ENCODE measurements around the gene TMIE. TPM values are rescaled to one million over a fixed set of nuclear protein-coding genes. Genes with fewer than 3 reads are reported as not detected.

TMIE gene
- total and polyA plus RNA-seq, 2 of the 13 experiments (the other 11 are each of a cell fraction or from before 2014, with no cell fraction given) = not detected

DNA sequence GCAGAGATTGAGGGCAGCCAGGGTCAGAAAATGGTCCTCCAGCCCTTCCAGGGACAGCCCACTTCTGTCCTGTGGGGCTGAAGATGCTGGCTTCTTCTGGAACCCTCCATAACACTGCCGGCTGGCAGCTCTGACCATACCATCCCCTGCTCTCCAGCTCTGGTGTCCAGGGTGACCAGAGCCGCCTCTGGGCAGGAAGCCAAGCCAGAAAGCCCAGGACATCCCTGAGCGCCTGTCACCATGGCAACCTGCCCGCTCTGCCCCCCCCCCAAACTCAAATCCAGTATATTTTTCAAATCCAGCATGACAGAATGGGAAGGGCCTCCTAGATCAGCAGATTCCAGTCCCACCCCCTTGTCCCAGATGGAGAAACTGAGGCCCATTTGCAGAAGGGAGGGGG is 420 bp upstream of the TMIE start (continued):
- TF ChIP-seq MXD3 (CRISPR knock-in tag; IDR thresholded peaks at IDR 0.05) (no peak), ZNF335 (CRISPR knock-in tag; IDR thresholded peaks at IDR 0.05) (no peak), FOXP4 (CRISPR knock-in tag; IDR thresholded peaks at IDR 0.05) (no peak), CEBPG (CRISPR knock-in tag; IDR thresholded peaks at IDR 0.05) (no peak), ZNF792 (CRISPR knock-in tag; IDR thresholded peaks at IDR 0.05) (no peak), ZNF639 (CRISPR knock-in tag; conservative IDR thresholded peaks at IDR 0.05) (no peak)

GRCh38 chr3:46702246-46703012 is 1.2 kb downstream of the TMIE start:
- ChIA-PET CTCF (ENCODE audit: low intra/inter-chr PET ratio, low total read pairs) (no interaction called here), POLR2A (no interaction called here)
- BruUV-seq (replicated peaks) = no TSS peak
- no peak for DNase-seq (ENCODE audit: low spot score)
- Histone ChIP-seq H3K9ac (ENCODE audit: insufficient read depth, low read depth, low read length) (no peak overlapping the region), H3K27me3 (ENCODE audit: control insufficient read depth in 1 of 2, insufficient read depth in 2 of 2, low read length in 2 of 2) (peaks cover 1 to 4% of the 10 kb centered on the region in 2 experiments; a peak in 2 of 5 replicates), H2AFZ (ENCODE audit: low read length) (no peak overlapping the region), H3K9me3 (ENCODE audit: low read length) (no peaks in the 10 kb centered on the region), H3K36me3 (replicated peaks in 1 of 2; ENCODE audit: control insufficient read depth in 1 of 2, insufficient read depth in 2 of 2, low read length in 2 of 2) (no peaks in the 10 kb centered on the region), H3K27ac (ENCODE audit: extremely low read length, insufficient read depth, low read length) (no peak overlapping the region), H4K20me1 (ENCODE audit: insufficient read depth, low read length) (no peaks in the 10 kb centered on the region), H3K79me2 (ENCODE audit: insufficient read depth, low read length) (no peaks in the 10 kb centered on the region), H3K4me3 (replicated peaks in 1 of 3; ENCODE audit: insufficient read depth in 1 of 3, low read depth in 2 of 3, low read length in 3 of 3) (no peak overlapping the region), H3K4me2 (ENCODE audit: low read depth, low read length) (no peak overlapping the region), H3K4me1 (ENCODE audit: insufficient read depth, low read length) (no peaks in the 10 kb centered on the region)
- TF ChIP-seq, protein P1, sequence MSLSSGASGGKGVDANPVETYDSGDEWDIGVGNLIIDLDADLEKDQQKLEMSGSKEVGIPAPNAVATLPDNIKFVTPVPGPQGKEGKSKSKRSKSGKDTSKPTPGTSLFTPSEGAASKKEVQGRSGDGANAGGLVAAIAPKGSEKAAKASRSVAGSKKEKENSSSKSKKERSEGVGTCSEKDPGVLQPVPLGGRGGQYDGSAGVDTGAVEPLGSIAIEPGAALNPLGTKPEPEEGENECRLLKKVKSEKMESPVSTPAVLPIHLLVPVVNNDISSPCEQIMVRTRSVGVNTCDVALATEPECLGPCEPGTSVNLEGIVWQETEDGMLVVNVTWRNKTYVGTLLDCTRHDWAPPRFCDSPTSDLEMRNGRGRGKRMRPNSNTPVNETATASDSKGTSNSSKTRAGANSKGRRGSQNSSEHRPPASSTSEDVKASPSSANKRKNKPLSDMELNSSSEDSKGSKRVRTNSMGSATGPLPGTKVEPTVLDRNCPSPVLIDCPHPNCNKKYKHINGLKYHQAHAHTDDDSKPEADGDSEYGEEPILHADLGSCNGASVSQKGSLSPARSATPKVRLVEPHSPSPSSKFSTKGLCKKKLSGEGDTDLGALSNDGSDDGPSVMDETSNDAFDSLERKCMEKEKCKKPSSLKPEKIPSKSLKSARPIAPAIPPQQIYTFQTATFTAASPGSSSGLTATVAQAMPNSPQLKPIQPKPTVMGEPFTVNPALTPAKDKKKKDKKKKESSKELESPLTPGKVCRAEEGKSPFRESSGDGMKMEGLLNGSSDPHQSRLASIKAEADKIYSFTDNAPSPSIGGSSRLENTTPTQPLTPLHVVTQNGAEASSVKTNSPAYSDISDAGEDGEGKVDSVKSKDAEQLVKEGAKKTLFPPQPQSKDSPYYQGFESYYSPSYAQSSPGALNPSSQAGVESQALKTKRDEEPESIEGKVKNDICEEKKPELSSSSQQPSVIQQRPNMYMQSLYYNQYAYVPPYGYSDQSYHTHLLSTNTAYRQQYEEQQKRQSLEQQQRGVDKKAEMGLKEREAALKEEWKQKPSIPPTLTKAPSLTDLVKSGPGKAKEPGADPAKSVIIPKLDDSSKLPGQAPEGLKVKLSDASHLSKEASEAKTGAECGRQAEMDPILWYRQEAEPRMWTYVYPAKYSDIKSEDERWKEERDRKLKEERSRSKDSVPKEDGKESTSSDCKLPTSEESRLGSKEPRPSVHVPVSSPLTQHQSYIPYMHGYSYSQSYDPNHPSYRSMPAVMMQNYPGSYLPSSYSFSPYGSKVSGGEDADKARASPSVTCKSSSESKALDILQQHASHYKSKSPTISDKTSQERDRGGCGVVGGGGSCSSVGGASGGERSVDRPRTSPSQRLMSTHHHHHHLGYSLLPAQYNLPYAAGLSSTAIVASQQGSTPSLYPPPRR (CRISPR knock-in tag; IDR thresholded peaks at IDR 0.05; ENCODE audit: borderline replicate concordance) = no peak
- TF ChIP-seq U2AF2 (IDR thresholded peaks at IDR 0.05; ENCODE audit: low read depth, low read length) = no peak
- TF ChIP-seq ZNF616 (CRISPR knock-in tag; IDR thresholded peaks at IDR 0.05; ENCODE audit: low read depth) = no peak
- TF ChIP-seq, protein P2, sequence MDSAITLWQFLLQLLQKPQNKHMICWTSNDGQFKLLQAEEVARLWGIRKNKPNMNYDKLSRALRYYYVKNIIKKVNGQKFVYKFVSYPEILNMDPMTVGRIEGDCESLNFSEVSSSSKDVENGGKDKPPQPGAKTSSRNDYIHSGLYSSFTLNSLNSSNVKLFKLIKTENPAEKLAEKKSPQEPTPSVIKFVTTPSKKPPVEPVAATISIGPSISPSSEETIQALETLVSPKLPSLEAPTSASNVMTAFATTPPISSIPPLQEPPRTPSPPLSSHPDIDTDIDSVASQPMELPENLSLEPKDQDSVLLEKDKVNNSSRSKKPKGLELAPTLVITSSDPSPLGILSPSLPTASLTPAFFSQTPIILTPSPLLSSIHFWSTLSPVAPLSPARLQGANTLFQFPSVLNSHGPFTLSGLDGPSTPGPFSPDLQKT (CRISPR knock-in tag; IDR thresholded peaks at IDR 0.05; ENCODE audit: borderline replicate concordance) = no peak
- TF ChIP-seq ZNF607 (CRISPR knock-in tag; IDR thresholded peaks at IDR 0.05; ENCODE audit: borderline replicate concordance) = no peak
- 20% methylated on average over 3 of the region's 4 CpGs for WGBS (ENCODE audit: low lambda C conversion rate)
- intact Hi-C loops (cut with micrococcal nuclease; ENCODE audit: unreplicated experiment) = no loop called here
- FAIRE-seq = no peak
- in situ Hi-C loops (cut with HindIII; ENCODE audit: extremely low pct_ligation_motif_present, low pct_unique_long_range_greater_than_20kb) = no loop called here
- ATAC-seq = no peak; the same call in 2 of the 3 replicates
